Uterus (tissue), 4 donors: ENCODE measurements around the gene ICAM5. TPM values are rescaled to one million over a fixed set of nuclear protein-coding genes. Genes with fewer than 3 reads are reported as not detected.
"Not testable (repeated sequence)": the region's sequence is repeated elsewhere in the genome, so short reads cannot be mapped to it uniquely, and the experiment has no call there.

ENCODE experiments used
- DNase-seq, 2 donors: peaks; one replicate each; pipeline ENCODE4 v3.0.0-alpha.2; 2019 to 2020
- H3K27ac ChIP-seq, 2 donors: fragments of 200-600 bp; sonication (generic); 1 replicate in 1 of 2; 2 replicates in 1 of 2; pipeline ENCODE4 v1.5.1; 2016 to 2018
- H3K27me3 ChIP-seq, 2 donors: fragments of 200-600 bp; sonication (generic); one replicate each; pipeline ENCODE4 v1.5.1; 2018 to 2019; ENCODE audit warnings: control low read depth in 1 of 2
- H3K36me3 ChIP-seq, 2 donors: fragments of 200-600 bp; sonication (generic); one replicate each; pipeline ENCODE4 v1.5.1; 2019; ENCODE audit warnings: control low read depth in 1 of 2
- H3K4me1 ChIP-seq, 2 donors: fragments of 200-600 bp; sonication (generic); one replicate each; pipeline ENCODE4 v1.5.1; 2018 to 2019; ENCODE audit warnings: control low read depth in 1 of 2
- H3K4me3 ChIP-seq, 2 donors: fragments of 200-600 bp; sonication (generic); 1 replicate in 1 of 2; 2 replicates in 1 of 2; pipeline ENCODE4 v1.5.1; 2018 to 2019; ENCODE audit warnings: mild to moderate bottlenecking in 1 of 2
- H3K9me3 ChIP-seq, 2 donors: fragments of 200-600 bp; sonication (generic); one replicate each; pipeline ENCODE4 v1.5.1; 2019; ENCODE audit warnings: control low read depth in 1 of 2
- CTCF ChIP-seq, 4 experiments: fragments of 200-600 bp in 2 of 4; fragments of 450-650 bp in 2 of 4; sonication (generic) in 2 of 4; IDR thresholded peaks; one replicate each; pipeline ENCODE4 v1.5.1; 2016 to 2019; ENCODE audit warnings: antibody characterized with exemption in 4 of 4, mild to moderate bottlenecking in 2 of 4, moderate library complexity in 1 of 4
- POLR2A ChIP-seq, 2 donors: fragments of 450-650 bp; IDR thresholded peaks; one replicate each; pipeline ENCODE4 v1.6.1; 2016; ENCODE audit warnings: antibody characterized with exemption in 2 of 2, mild to moderate bottlenecking in 1 of 2, moderate library complexity in 1 of 2
- intact Hi-C: fragments of 100-400 bp; cut with DNase I; formaldehyde crosslinking; loops from one replicate; pipeline ENCODE4 v1.15.1; 2023; ENCODE audit warnings: low total_unique reads
- total RNA-seq, 4 donors: library from RNA; depleted of rRNA in 3 of 4; stranded (reverse); fragments of >200 nt in 3 of 4; gene quantifications; one replicate each; pipeline versions ENCODE4 v1.1.0 to v1.2.4, GENCODE V29; 2014 to 2023
- donor health status: DM: yes; HTN: yes; CAD: no.

The ICAM5 gene
- total RNA-seq, 4 donors from 2014 or later = 0.07 to 0.88 (median 0.29) TPM; not detected in 1

GRCh38 chr19:10278935-10279334 lies 10.8 kb upstream of the ICAM5 start:
- TF ChIP-seq POLR2A (IDR thresholded peaks at IDR 0.05) = no peak
- no peak for TF ChIP-seq CTCF (IDR thresholded peaks at IDR 0.05)
- no peaks in the 10 kb centered on the region for H3K4me1 ChIP-seq
- no peaks in the 10 kb centered on the region for H3K36me3 ChIP-seq
- H3K27me3 ChIP-seq = no peaks in the 10 kb centered on the region
- intact Hi-C loops = no loop called here
- no peak overlapping the region for H3K4me3 ChIP-seq
- H3K9me3 ChIP-seq = no peaks in the 10 kb centered on the region
- no peak for DNase-seq
- no peak overlapping the region for H3K27ac ChIP-seq

GRCh38 chr19:10279737-10280442 lies 9.9 kb upstream of the ICAM5 start:
- H3K4me1 ChIP-seq = no peaks in the 10 kb centered on the region
- H3K4me3 ChIP-seq = no peak overlapping the region
- no peaks in the 10 kb centered on the region for H3K9me3 ChIP-seq
- H3K36me3 ChIP-seq = no peaks in the 10 kb centered on the region
- TF ChIP-seq POLR2A (IDR thresholded peaks at IDR 0.05) = no peak
- no peak for TF ChIP-seq CTCF (IDR thresholded peaks at IDR 0.05)
- no peak for DNase-seq
- H3K27me3 ChIP-seq = no peaks in the 10 kb centered on the region
- intact Hi-C loops = no loop called here
- no peak overlapping the region for H3K27ac ChIP-seq

- H3K27ac ChIP-seq, intact Hi-C loops, H3K36me3 ChIP-seq, H3K4me3 ChIP-seq, H3K27me3 ChIP-seq, DNase-seq, H3K9me3 ChIP-seq, H3K4me1 ChIP-seq: not testable (repeated sequence)
Observed at GRCh38 chr19:10282043-10282442, 7.7 kb upstream of the ICAM5 start.

- DNase-seq = no peak
- intact Hi-C loops = no loop called here
- Histone ChIP-seq H3K4me3 (no peak overlapping the region), H3K9me3 (no peaks in the 10 kb centered on the region), H3K36me3 (no peaks in the 10 kb centered on the region), H3K4me1 (no peaks in the 10 kb centered on the region), H3K27me3 (peaks cover 4 to 11% of the 10 kb centered on the region in 2 donors), H3K27ac (no peak overlapping the region)
- TF ChIP-seq CTCF (IDR thresholded peaks at IDR 0.05) (no peak), POLR2A (IDR thresholded peaks at IDR 0.05) (no peak)
Observed at GRCh38 chr19:10283301-10284064, 6.3 kb upstream of the ICAM5 start.

- no peak overlapping the region for H3K27ac ChIP-seq
- no peak overlapping the region for H3K4me3 ChIP-seq
- no peaks in the 10 kb centered on the region for H3K9me3 ChIP-seq
- H3K4me1 ChIP-seq = peaks cover 0 to 4% of the 10 kb centered on the region in 2 donors
- DNase-seq = no peak
- H3K27me3 ChIP-seq = peaks cover 13 to 19% of the 10 kb centered on the region in 2 donors
- TF ChIP-seq POLR2A (IDR thresholded peaks at IDR 0.05) = no peak
- TF ChIP-seq CTCF (IDR thresholded peaks at IDR 0.05) = no peak
- intact Hi-C loops = no loop called here
- H3K36me3 ChIP-seq = no peaks in the 10 kb centered on the region
Observed at GRCh38 chr19:10284065-10284959, 5.4 kb upstream of the ICAM5 start.
